Muscle layer of duodenum (tissue), 2 donors: ENCODE measurements around the gene CES5A.
"Not testable (repeated sequence)": the region's sequence is repeated elsewhere in the genome, so short reads cannot be mapped to it uniquely, and the experiment has no call there.

Experiments used
- H3K27ac ChIP-seq: one replicate; pipeline ENCODE4 v1.7.0; 2013; ENCODE audit warnings: mild to moderate bottlenecking, low read length
- H3K27me3 ChIP-seq: one replicate; pipeline ENCODE4 v1.7.0; 2013; ENCODE audit warnings: low read depth, mild to moderate bottlenecking, control low read depth, low read length
- H3K36me3 ChIP-seq, 2 donors: one replicate each; pipeline ENCODE4 v1.7.0; 2013; ENCODE audit warnings: low read length in 2 of 2, control low read depth in 1 of 2, mild to moderate bottlenecking in 1 of 2; ENCODE audit not compliant: insufficient read depth in 2 of 2, control insufficient read depth in 1 of 2
- H3K4me1 ChIP-seq, 2 donors: one replicate each; pipeline ENCODE4 v1.7.0; 2013; ENCODE audit warnings: low read length in 2 of 2, mild to moderate bottlenecking in 2 of 2, control low read depth in 1 of 2, moderate library complexity in 1 of 2; ENCODE audit not compliant: insufficient read depth in 2 of 2, control insufficient read depth in 1 of 2
- H3K4me3 ChIP-seq, 2 donors: one replicate each; pipeline ENCODE4 v1.7.0; 2013; ENCODE audit warnings: low read length in 2 of 2, low read depth in 1 of 2, mild to moderate bottlenecking in 1 of 2
- H3K9me3 ChIP-seq, 2 donors: one replicate each; pipeline ENCODE4 v1.7.0; 2013; ENCODE audit warnings: low read length in 2 of 2, control low read depth in 1 of 2, mild to moderate bottlenecking in 1 of 2; ENCODE audit not compliant: control insufficient read depth in 1 of 2
- donor health status: healthy.

Gene CES5A

GRCh38 chr16:55873122-55873521 lies 2.1 kb downstream of the CES5A start:
- Histone ChIP-seq H3K4me1 (no peaks in the 10 kb centered on the region), H3K36me3 (no peaks in the 10 kb centered on the region)

GRCh38 chr16:55872130-55872529 lies 3.0 kb downstream of the CES5A start:
- Histone ChIP-seq H3K4me1 (no peaks in the 10 kb centered on the region), H3K4me3 (no peak overlapping the region), H3K36me3 (no peaks in the 10 kb centered on the region), H3K27ac (no peak overlapping the region), H3K27me3 (no peaks in the 10 kb centered on the region), H3K9me3 (no peaks in the 10 kb centered on the region)

More at GRCh38 chr16:55873122-55873521, 2.1 kb downstream of the CES5A start:
- no peaks in the 10 kb centered on the region for H3K27me3 ChIP-seq
- no peak overlapping the region for H3K27ac ChIP-seq
- no peak overlapping the region for H3K4me3 ChIP-seq
- no peaks in the 10 kb centered on the region for H3K9me3 ChIP-seq

GRCh38 chr16:55871411-55872038 lies 3.6 kb downstream of the CES5A start:
- Histone ChIP-seq H3K4me1 (no peaks in the 10 kb centered on the region), H3K27me3 (no peaks in the 10 kb centered on the region), H3K27ac (no peak overlapping the region), H3K36me3 (no peaks in the 10 kb centered on the region), H3K4me3 (no peak overlapping the region), H3K9me3 (no peaks in the 10 kb centered on the region)

GRCh38 chr16:55868980-55869379 lies 6.2 kb downstream of the CES5A start:
- H3K36me3 ChIP-seq: no peaks in the 10 kb centered on the region
- no peak overlapping the region for H3K27ac ChIP-seq
- H3K4me1 ChIP-seq: no peaks in the 10 kb centered on the region
- H3K27me3 ChIP-seq: no peaks in the 10 kb centered on the region
- no peaks in the 10 kb centered on the region for H3K9me3 ChIP-seq
- no peak overlapping the region for H3K4me3 ChIP-seq

- no peaks in the 10 kb centered on the region for H3K27me3 ChIP-seq
Measured at GRCh38 chr16:55868137-55868536, 7.0 kb downstream of the CES5A start.

GRCh38 chr16:55861288-55861687 lies 13.9 kb downstream of the CES5A start:
- Histone ChIP-seq H3K4me1 (no peaks in the 10 kb centered on the region), H3K4me3 (no peak overlapping the region), H3K9me3 (no peaks in the 10 kb centered on the region), H3K27me3 (no peaks in the 10 kb centered on the region), H3K36me3 (no peaks in the 10 kb centered on the region), H3K27ac (no peak overlapping the region)

More at GRCh38 chr16:55868137-55868536, 7.0 kb downstream of the CES5A start:
- Histone ChIP-seq H3K36me3 (no peaks in the 10 kb centered on the region), H3K4me3 (no peak overlapping the region), H3K9me3 (no peaks in the 10 kb centered on the region), H3K27ac (no peak overlapping the region), H3K4me1 (no peaks in the 10 kb centered on the region)

- not testable (repeated sequence) for H3K36me3 ChIP-seq, H3K9me3 ChIP-seq
Measured at GRCh38 chr16:55857650-55858049, 17.5 kb downstream of the CES5A start.

GRCh38 chr16:55856950-55857349 lies 18.2 kb downstream of the CES5A start:
- no peak overlapping the region for H3K27ac ChIP-seq
- no peaks in the 10 kb centered on the region for H3K27me3 ChIP-seq
- H3K4me3 ChIP-seq: no peak overlapping the region
- H3K36me3 ChIP-seq: no peaks in the 10 kb centered on the region
- no peaks in the 10 kb centered on the region for H3K4me1 ChIP-seq
- H3K9me3 ChIP-seq: no peaks in the 10 kb centered on the region

More at GRCh38 chr16:55857650-55858049, 17.5 kb downstream of the CES5A start:
- H3K4me3 ChIP-seq, H3K27me3 ChIP-seq, H3K4me1 ChIP-seq, H3K27ac ChIP-seq: not testable (repeated sequence)

- Histone ChIP-seq H3K4me3 (no peak overlapping the region), H3K9me3 (no peaks in the 10 kb centered on the region), H3K27me3 (no peaks in the 10 kb centered on the region), H3K4me1 (no peaks in the 10 kb centered on the region), H3K27ac (no peak overlapping the region), H3K36me3 (no peaks in the 10 kb centered on the region)
Measured at GRCh38 chr16:55853114-55853513, 22.1 kb downstream of the CES5A start.

- H3K27me3 ChIP-seq: no peaks in the 10 kb centered on the region
Measured at GRCh38 chr16:55849536-55849935, 25.6 kb downstream of the CES5A start.

GRCh38 chr16:55846598-55847346 lies 28.4 kb downstream of the CES5A start:
- H3K27ac ChIP-seq: no peak overlapping the region
- no peaks in the 10 kb centered on the region for H3K9me3 ChIP-seq
- H3K27me3 ChIP-seq: no peaks in the 10 kb centered on the region
- no peak overlapping the region for H3K4me3 ChIP-seq
- H3K36me3 ChIP-seq: no peaks in the 10 kb centered on the region
- no peaks in the 10 kb centered on the region for H3K4me1 ChIP-seq

More at GRCh38 chr16:55849536-55849935, 25.6 kb downstream of the CES5A start:
- Histone ChIP-seq H3K4me3 (no peak overlapping the region), H3K4me1 (no peaks in the 10 kb centered on the region), H3K36me3 (no peaks in the 10 kb centered on the region), H3K27ac (no peak overlapping the region), H3K9me3 (no peaks in the 10 kb centered on the region)

- no peaks in the 10 kb centered on the region for H3K4me1 ChIP-seq
- H3K4me3 ChIP-seq: no peak overlapping the region
- H3K27ac ChIP-seq: no peak overlapping the region
- H3K36me3 ChIP-seq: no peaks in the 10 kb centered on the region
- no peaks in the 10 kb centered on the region for H3K27me3 ChIP-seq
- no peaks in the 10 kb centered on the region for H3K9me3 ChIP-seq
Measured at GRCh38 chr16:55843105-55843395, 32.1 kb downstream of the CES5A start.
